ENCODE data around the gene KCNJ15. TPM values are rescaled to one million over a fixed set of nuclear protein-coding genes. Genes with fewer than 3 reads are reported as not detected.

Gene KCNJ15
- total RNA-seq, 1 experiment from 2014 or later = not detected

GRCh38 chr21:38267991-38268863, 11.4 kb downstream of the KCNJ15 start:
- DNase-seq (ENCODE audit: low read depth, low spot score) = no peak
- ChIA-PET POLR2A (no interaction called here), RAD21 (ENCODE audit: low non-redundant PET in 1 of 2, low total read pairs in 2 of 2, uncharacterized antibody in 2 of 2, unreplicated experiment in 2 of 2) (no interaction called here), CTCF (no interaction called here)
- no peaks in the 10 kb centered on the region for H3K36me3 ChIP-seq (ENCODE audit: control insufficient read depth in 1 of 2, insufficient read depth in 2 of 2, low read length in 2 of 2)
- no peaks in the 10 kb centered on the region for H3K4me1 ChIP-seq (ENCODE audit: control insufficient read depth in 1 of 2, insufficient read depth in 2 of 2, low read length in 2 of 2)
- H3K9me3 ChIP-seq (ENCODE audit: control insufficient read depth in 1 of 2, insufficient read depth in 1 of 2, low read depth in 1 of 2, low read length in 2 of 2) = no peaks in the 10 kb centered on the region; a peak in 1 of 4 replicates
- ATAC-seq = no peak
- H3K27ac ChIP-seq (ENCODE audit: low read depth, low read length) = no peak overlapping the region
- no peak overlapping the region for H3K4me2 ChIP-seq (ENCODE audit: low read length)
- no peak overlapping the region for H2AFZ ChIP-seq (ENCODE audit: low read depth, low read length, poor library complexity, severe bottlenecking)
- H3K79me2 ChIP-seq (ENCODE audit: insufficient read depth, low read length) = no peaks in the 10 kb centered on the region
- BruUV-seq (replicated peaks) = no TSS peak
- H3K4me3 ChIP-seq (replicated peaks in 1 of 2; ENCODE audit: low read depth in 1 of 2, low read length in 2 of 2) = no peak overlapping the region
- intact Hi-C loops (cut with micrococcal nuclease) = no loop called here
- no peaks in the 10 kb centered on the region for H3K9me2 ChIP-seq (ENCODE audit: insufficient read depth)
- H3K9ac ChIP-seq (ENCODE audit: low read length) = no peak overlapping the region
- H4K20me1 ChIP-seq (ENCODE audit: insufficient read depth) = no peaks in the 10 kb centered on the region
- no peaks in the 10 kb centered on the region for H3K27me3 ChIP-seq (ENCODE audit: insufficient read depth, low read length)
- TF ChIP-seq ZNF274 (IDR thresholded peaks at IDR 0.05; ENCODE audit: low read depth, low read length) (no peak), SP1 (IDR thresholded peaks at IDR 0.05; ENCODE audit: low read depth) (no peak), ZFX (IDR thresholded peaks at IDR 0.05) (no peak), ZBTB33 (IDR thresholded peaks at IDR 0.05; ENCODE audit: extremely low read depth, insufficient replicate concordance, low read length) (no peak)
- TF ChIP-seq, protein P1, sequence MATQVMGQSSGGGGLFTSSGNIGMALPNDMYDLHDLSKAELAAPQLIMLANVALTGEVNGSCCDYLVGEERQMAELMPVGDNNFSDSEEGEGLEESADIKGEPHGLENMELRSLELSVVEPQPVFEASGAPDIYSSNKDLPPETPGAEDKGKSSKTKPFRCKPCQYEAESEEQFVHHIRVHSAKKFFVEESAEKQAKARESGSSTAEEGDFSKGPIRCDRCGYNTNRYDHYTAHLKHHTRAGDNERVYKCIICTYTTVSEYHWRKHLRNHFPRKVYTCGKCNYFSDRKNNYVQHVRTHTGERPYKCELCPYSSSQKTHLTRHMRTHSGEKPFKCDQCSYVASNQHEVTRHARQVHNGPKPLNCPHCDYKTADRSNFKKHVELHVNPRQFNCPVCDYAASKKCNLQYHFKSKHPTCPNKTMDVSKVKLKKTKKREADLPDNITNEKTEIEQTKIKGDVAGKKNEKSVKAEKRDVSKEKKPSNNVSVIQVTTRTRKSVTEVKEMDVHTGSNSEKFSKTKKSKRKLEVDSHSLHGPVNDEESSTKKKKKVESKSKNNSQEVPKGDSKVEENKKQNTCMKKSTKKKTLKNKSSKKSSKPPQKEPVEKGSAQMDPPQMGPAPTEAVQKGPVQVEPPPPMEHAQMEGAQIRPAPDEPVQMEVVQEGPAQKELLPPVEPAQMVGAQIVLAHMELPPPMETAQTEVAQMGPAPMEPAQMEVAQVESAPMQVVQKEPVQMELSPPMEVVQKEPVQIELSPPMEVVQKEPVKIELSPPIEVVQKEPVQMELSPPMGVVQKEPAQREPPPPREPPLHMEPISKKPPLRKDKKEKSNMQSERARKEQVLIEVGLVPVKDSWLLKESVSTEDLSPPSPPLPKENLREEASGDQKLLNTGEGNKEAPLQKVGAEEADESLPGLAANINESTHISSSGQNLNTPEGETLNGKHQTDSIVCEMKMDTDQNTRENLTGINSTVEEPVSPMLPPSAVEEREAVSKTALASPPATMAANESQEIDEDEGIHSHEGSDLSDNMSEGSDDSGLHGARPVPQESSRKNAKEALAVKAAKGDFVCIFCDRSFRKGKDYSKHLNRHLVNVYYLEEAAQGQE (IDR thresholded peaks at IDR 0.05; ENCODE audit: low read depth) = no peak

Data from HCT116 (cell line).